Activated naive CD4-positive, alpha-beta T cell treated with anti-CD3 and anti-CD28 coated beads, Interleukin-2, amount 50 U/mL, for 16 hours (primary cell): ENCODE results near the gene AKIP1.
"Not testable (repeated sequence)": the region's sequence is repeated elsewhere in the genome, so short reads cannot be mapped to it uniquely, and the experiment has no call there.

Experiments
- DNase-seq: peaks from one replicate; pipeline ENCODE4 v3.0.0-alpha.2; 2020

AKIP1 gene

GRCh38 chr11:8917157-8917825 is 6.3 kb downstream of the AKIP1 start:
- DNase-seq: no peak

DNA sequence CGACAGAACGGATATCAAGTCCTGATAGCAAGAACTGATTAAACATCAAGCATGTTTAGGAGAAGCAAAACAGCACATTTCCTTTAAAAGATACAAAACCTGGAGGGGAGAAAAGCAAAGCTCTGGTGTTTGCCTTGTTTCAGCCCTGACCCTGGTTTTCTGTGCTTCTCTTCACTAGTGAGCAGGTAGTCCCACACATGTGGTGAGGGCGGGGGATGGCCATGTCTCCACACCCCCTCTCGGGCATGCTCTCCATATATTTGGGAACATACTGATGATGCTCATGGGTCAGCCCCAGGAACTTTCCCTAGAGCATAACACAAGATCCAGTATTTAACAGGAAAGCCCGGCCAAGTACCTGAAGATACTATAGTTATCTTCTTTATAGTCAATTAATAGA is 11.7 kb downstream of the AKIP1 start:
- DNase-seq: no peak

DNA sequence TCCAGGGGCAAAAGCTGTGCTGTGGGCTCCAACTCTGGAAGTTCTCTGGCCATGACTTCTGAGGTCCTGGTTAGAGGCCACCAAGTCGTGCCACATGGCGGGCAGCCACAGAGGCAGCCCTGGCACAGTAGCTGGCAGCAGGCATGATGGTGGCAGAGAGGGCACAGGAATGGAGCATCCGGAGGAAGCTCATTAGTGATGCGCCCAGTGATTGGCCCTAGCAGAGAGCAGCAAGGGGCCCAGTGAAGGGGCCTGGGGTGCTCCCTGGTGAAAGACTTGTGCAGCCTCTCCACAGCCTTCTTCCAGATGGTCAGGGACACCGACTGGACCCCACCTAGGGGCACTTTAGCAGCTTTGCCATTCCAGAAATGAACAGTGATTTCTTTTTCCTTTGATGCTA is 14.7 kb downstream of the AKIP1 start:
- no peak for DNase-seq

DNA sequence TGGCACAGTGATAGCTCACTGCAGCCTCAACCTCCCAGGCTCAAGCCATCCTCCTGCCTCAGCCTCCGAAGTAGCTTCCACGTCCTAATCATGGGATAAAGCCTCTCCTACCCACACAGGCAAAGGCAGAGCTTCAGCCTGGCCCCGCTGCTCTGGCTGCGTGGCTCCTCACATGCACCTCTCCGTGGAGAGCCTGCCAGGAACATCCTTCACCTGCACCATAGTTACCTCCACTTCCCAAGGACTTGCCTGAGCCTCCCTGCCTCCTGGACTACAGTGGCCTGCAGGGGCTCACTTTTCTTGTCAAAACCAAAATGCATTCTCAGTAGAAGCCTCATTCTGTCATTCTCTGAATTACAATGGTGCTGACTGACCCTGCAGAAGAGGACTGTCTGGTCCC is 15.2 kb downstream of the AKIP1 start:
- DNase-seq: no peak

DNA sequence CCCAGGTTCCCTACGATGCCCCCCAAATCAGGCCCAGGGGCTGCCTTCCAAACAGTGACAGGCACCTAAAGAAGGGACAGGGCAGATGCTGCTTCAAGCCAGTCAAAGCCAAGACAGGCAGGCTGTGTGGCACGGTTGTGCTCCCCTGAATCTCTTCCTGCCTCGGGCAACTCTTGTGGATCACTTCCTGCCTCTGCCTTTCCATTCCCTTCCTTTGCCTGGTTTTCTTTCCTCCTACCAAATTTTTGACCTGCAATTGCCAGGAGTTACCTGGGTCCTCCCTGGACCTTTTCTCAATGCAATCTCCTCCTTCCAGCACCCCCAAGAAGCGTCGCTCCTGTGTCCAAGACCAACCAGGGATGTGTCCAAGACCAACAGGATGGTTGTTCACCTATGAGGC is 16.2 kb downstream of the AKIP1 start:
- no peak for DNase-seq

- no peak for DNase-seq
These were observed 17.2 kb downstream of the AKIP1 start for GRCh38 chr11:8928205-8928604.

DNA sequence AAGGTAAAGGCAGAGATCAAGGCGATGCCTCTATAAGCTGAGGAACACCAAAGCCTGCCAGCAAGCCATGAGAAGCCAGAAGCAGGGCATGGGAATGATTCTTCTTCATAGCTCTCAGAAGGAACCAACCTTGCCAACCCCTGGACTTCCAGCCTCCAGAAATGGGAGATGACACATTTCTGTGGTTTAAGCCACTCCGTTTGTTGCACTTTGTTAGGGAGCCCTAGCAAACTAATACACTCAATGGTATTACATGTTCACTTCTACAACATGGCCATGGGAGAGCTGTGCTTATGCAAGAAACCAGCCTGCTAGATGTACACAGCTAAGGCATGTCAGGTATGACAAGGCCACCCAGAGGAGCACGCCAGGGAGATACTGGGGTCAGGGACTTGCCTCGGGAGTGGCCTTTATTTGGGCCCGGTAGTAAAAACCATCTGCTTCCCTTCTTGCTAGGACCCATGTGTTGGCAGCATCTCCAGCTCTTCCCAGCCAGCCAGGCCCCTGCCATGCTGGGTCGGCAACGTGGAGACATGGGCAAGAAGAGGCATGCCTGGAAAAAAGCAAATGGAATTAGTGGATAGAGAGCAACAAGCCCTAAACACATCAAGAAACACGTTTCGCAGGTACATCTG is 18.1 kb downstream of the AKIP1 start:
- no peak for DNase-seq

DNA sequence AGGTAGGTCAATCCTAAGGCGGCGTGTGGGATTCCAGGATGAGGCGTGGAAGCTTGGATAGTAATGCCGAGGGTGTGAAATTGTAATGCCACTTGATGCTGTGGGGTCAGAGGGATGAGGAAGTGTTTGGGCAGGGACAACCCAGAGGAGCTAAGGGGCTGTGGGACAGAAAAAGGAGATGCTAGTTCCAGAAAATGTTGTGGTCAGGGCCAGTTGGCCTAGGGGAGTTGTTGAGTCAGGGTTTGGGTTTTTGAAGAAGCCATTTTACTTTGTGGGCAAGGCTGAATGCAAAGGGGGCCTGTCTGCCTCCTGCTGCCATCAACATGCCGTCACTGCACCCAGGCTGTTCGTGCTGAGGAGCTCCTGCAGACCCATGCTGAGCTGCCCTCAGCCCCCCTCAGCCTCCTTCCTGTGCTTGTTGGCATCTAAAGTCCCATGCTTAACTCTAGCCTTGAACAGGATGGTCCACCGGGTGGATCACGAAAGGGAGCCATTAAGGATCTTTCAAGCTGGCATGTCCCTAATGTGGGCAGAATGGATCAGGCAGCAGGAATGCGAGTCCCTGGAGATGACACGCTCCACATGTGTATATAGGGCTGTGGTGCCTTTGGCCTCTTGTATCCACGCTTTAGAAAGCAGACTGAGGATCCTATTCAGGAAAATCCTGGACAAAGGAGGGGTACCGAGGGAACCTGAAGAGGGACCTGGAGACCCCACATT is 19.6 kb downstream of the AKIP1 start:
- no peak for DNase-seq

DNA sequence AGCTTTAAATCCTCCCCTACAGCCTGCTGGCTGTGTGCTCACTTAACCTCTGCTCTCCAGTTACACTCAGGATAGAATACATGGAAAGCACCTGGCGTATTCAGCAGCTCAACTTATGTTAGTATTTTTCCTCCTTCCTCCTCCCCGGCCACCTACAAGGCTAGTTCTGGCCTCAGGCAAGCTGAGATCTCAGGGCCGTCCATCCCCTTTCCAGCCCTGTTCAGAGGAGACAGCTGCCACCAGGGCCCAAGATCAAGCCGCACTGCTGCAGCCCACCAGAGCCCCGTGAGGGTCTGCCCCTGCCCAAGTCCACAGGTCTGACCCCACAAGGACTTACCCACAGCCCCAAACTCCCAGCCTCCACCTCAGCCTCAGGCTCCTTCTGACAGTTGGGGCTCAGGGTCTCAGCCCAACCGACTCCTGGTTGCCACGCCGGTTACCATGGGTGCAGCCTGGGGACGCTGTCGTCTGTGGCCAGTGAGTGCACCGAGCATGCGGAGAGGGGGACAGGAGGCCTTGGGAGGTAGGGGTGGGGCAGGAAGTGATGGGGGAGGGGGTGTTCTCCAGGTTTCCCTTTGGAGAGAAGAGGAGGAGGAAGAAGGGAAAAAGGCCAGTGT is 21.7 kb downstream of the AKIP1 start, which contains the start of gene C11orf16:
Gene C11orf16, minus strand, starts transcription at position 384 of the 617 bp plus-strand sequence. CDS start 639 bp downstream, outside the sequence.
- DNase-seq: no peak

DNA sequence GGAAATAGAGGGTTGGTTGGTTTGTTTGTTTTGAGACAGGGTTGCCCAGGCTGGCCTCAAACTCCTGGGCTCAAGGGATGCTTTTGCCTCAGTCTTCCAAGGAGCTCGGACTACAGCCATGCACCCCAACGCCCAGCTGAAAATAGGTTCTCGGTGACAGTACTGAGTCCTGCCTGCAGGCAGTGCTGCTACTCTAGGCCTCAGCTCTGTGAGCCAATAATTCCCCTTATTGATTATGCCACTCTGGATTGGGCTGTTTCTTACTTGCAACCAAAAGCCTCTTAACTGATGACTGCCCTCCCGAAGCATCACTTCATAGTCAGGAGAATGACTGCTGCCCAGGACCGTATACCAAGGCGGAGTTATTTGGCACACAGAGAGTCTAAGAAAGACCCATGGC is 22.9 kb downstream of the AKIP1 start:
- DNase-seq: no peak

GRCh38 chr11:8934742-8935488 is 23.9 kb downstream of the AKIP1 start:
- DNase-seq: no peak

GRCh38 chr11:8935789-8936188 is 24.8 kb downstream of the AKIP1 start:
- DNase-seq: not testable (repeated sequence)

DNA sequence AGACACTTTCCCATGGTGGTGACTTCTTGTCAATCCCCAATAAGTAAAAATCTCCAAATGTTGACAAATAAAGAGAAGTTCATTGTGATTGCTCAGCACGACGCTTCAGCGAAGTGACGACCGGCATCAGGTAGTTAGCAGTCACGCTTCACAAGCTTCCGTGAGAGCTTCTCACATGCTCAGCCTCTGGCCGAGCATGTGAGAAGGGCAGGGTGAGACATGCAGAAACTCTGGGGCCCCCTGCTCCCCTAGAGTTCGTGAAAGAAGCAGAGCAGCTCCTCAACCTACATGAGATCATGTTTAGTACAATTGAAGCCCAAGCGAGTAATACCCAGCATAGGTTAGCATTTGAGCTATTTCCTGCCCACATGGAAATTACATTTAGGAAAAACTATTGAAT is 26.2 kb downstream of the AKIP1 start:
- DNase-seq: no peak

GRCh38 chr11:8937659-8938058 is 26.7 kb downstream of the AKIP1 start:
- DNase-seq: no peak

- no peak for DNase-seq
These were observed 30.5 kb downstream of the AKIP1 start for GRCh38 chr11:8941341-8942103.

DNA sequence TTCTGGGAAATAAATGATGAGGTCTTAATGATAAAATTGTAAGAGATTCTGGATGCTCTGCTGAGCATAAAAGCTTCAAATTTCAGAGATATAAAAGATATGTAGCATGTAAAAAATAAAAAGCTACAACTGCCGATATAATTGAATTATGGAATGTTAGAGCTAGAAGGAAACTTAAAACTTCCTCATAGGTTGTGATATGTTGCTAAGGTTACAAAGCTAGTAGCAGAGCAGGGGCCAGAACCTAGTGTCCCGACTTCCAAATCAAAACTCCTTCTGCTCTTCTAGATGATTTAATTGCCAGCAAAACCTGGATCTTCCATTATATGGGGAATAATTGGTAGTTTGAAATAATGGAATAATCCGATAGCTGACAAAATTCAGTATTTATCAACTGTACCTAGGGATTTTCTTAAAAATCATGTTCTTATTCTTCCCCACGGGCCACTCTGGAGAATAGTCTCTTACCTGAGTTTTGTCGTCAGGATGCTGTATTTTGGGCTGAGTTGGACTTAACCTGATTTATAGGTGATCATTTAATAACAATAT is 31.6 kb downstream of the AKIP1 start, which contains the start of gene ASCL3:
Gene ASCL3, minus strand, starts transcription at position 499 of the 549 bp plus-strand sequence. CDS start 4,855 bp downstream, outside the sequence.
- no peak for DNase-seq

DNA sequence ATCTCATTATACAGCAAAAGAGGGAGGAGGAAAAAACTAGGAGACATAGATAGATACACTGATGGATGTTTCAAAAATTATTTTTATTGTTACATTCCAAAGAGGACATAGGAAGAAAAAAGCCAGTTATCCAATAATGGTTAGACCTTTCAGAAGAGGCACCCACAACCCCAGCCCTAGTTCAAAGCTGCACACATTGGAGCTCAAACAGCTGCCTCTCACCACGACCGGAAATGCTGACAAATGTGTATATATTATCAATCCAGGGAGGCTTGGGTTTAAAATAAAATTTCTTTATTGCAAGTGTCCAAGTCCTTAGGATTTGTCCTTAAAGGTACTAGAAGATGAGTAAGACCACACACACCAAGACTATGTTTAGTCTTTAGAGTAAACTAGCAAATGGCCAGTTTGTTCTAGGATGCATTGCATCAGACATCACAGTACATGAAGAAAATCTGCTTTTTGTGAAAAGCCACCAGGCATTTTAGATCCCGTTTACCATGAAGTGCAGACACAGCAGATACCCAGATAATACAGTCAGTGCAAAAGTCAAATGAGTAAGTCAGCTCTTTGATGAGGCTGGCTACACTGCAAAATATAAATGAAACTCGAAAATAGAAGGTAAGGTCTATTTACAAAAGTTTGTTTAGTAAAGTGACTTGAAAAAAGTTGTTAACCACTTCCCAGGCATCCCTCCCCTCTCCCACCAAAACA is 36.4 kb downstream of the AKIP1 start:
- DNase-seq: no peak

DNA sequence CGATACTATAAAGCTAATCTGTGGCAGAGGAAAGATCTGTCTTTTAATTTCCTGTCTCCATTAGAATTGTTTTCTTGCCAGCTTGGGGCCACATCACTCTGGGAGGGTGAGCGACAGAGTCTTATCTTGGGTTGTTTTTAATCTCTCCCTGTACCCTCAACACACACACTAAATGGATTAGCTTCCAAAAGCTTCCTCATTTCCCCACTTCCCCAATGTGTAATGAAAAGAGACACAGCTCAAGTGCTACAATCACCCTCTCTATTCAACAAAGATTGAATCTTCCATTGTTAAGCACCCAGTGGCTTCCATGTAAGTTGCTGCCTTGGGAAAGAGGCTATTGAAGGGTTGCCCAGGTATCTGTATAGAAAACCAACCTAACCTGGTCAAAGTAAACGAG is 37.9 kb downstream of the AKIP1 start:
- no peak for DNase-seq

DNA sequence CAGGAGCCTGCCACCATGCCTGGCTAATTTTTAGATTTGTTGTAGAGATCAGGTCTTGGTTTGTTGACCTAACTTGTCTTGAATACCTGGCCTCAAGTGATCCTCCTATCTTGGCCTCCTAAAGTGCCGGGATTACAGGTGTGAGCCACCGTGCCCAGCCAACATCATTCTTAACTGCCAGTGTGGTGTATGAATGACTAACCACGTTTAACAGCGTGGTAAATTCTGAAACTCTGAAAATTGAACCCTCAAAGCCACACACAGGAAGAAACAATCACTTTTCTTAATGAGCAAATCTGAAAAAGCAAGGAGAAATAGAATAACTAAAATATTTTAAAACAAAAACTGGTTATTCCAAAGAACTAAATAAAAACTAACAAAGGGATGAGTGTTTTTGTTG is 45.9 kb downstream of the AKIP1 start:
- no peak for DNase-seq

DNA sequence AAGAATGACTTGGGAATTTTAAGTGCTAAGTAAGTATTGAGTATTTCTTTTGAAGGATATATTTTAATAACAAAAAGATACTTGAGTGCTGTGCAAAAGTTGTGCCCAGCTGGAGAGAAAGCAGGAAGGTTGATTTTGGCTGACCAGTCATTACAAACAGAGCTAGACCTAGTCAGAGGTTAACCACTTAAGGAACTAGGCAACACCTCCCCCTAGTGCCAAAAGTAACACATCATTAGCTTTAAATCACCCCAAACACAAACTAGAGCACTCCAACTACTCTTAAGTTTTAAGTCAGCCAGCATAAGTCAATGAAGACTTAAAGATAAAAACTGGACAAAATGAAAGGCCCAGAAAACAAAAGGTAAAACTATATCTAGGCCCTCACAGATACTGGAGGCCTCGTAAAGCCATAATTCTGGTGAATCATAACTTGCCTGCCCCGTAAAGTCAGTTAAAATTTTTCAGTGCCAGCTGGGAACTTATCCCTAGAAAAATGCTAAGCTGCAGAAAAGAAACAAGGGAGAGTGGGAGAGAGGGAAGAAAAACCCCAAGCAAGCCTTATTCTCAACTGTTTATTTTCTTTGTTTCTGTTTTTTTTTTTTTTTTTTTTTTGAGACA is 48.7 kb downstream of the AKIP1 start:
- no peak for DNase-seq

- no peak for DNase-seq
These were observed 50.4 kb downstream of the AKIP1 start for GRCh38 chr11:8961401-8961800.
